Neuronal stem cell (in vitro differentiated cells): ENCODE results near the gene BIN1.

Source experiments
- DNase-seq: peaks from one replicate; pipeline ENCODE4 v3.0.0-alpha.2; 2013; ENCODE audit warnings: low spot score
- H2AFZ ChIP-seq: one replicate; pipeline ENCODE4 v1.6.1; 2013; ENCODE audit warnings: mild to moderate bottlenecking, low read length, inconsistent platforms
- H2AK5ac ChIP-seq: 2 replicates; pipeline ENCODE4 v1.6.1; 2013; ENCODE audit warnings: low read depth, mild to moderate bottlenecking, inconsistent platforms, low read length, moderate library complexity, mixed read lengths
- H2BK120ac ChIP-seq: 2 replicates; pipeline ENCODE4 v1.6.1; 2013; ENCODE audit warnings: low read depth, mild to moderate bottlenecking, inconsistent platforms, low read length, moderate library complexity, mixed read lengths
- H2BK12ac ChIP-seq: one replicate; pipeline ENCODE4 v1.6.1; 2013; ENCODE audit warnings: low read length, inconsistent platforms
- H2BK15ac ChIP-seq: 2 replicates; pipeline ENCODE4 v1.6.1; 2013; ENCODE audit warnings: mild to moderate bottlenecking, low read length, inconsistent platforms, mixed read lengths
- H2BK5ac ChIP-seq: one replicate; pipeline ENCODE4 v1.6.1; 2013; ENCODE audit warnings: inconsistent platforms, mild to moderate bottlenecking, low read length, moderate library complexity
- H3K14ac ChIP-seq: one replicate; pipeline ENCODE4 v1.6.1; 2013; ENCODE audit warnings: low read length, inconsistent platforms
- H3K18ac ChIP-seq: 2 replicates; pipeline ENCODE4 v1.6.1; 2013; ENCODE audit warnings: low read length, inconsistent platforms
- H3K23ac ChIP-seq: 2 replicates; pipeline ENCODE4 v1.6.1; 2013; ENCODE audit warnings: low read depth, mild to moderate bottlenecking, mixed read lengths, low read length, inconsistent platforms; ENCODE audit not compliant: poor library complexity
- H3K27ac ChIP-seq: replicated peaks from 3 replicates; pipeline ENCODE4 v1.5.1; 2013; ENCODE audit warnings: low read length, inconsistent platforms
- H3K27me3 ChIP-seq, 3 experiments: 2 replicates each; pipeline ENCODE4 v1.6.1; 2013; ENCODE audit warnings: low read length in 3 of 3, mild to moderate bottlenecking in 2 of 3, inconsistent platforms in 1 of 3, low read depth in 1 of 3, mixed read lengths in 1 of 3, moderate library complexity in 1 of 3; ENCODE audit not compliant: control insufficient read depth in 3 of 3, insufficient read depth in 3 of 3
- H3K36me3 ChIP-seq, 2 donors: replicated peaks in 1 of 2; 2 replicates each; pipeline ENCODE4 v1.6.1; 2013; ENCODE audit warnings: low read length in 2 of 2; ENCODE audit not compliant: control insufficient read depth in 2 of 2, insufficient read depth in 2 of 2
- H3K4ac ChIP-seq: 2 replicates; pipeline ENCODE4 v1.6.1; 2013; ENCODE audit warnings: inconsistent platforms, mild to moderate bottlenecking, low read length, moderate library complexity
- H3K4me1 ChIP-seq, 2 donors: 1 replicate in 1 of 2; 2 replicates in 1 of 2; pipeline ENCODE4 v1.6.1; 2013; ENCODE audit warnings: low read length in 2 of 2, low read depth in 1 of 2; ENCODE audit not compliant: control insufficient read depth in 2 of 2, insufficient read depth in 1 of 2
- H3K4me2 ChIP-seq: one replicate; pipeline ENCODE4 v1.6.1; 2013; ENCODE audit warnings: mild to moderate bottlenecking, low read length, inconsistent platforms; ENCODE audit not compliant: insufficient read depth, poor library complexity, severe bottlenecking
- H3K4me3 ChIP-seq, 2 donors: 2 replicates each; pipeline ENCODE4 v1.5.1; 2013; ENCODE audit warnings: low read length in 2 of 2, mild to moderate bottlenecking in 2 of 2, inconsistent platforms in 1 of 2, moderate library complexity in 1 of 2
- H3K79me1 ChIP-seq: one replicate; pipeline ENCODE4 v1.6.1; 2013; ENCODE audit warnings: low read depth, mild to moderate bottlenecking, inconsistent platforms, low read length, moderate library complexity
- H3K9ac ChIP-seq: one replicate; pipeline ENCODE4 v1.6.1; 2013; ENCODE audit warnings: mild to moderate bottlenecking, low read depth, low read length, inconsistent platforms; ENCODE audit not compliant: poor library complexity
- H3K9me3 ChIP-seq, 2 donors: replicated peaks in 1 of 2; 2 replicates each; pipeline versions ENCODE3 to v1.6.1; 2013; ENCODE audit warnings: low read length in 2 of 2, mild to moderate bottlenecking in 2 of 2, inconsistent platforms in 1 of 2, low read depth in 1 of 2, mixed read lengths in 1 of 2, moderate library complexity in 1 of 2; ENCODE audit not compliant: control insufficient read depth in 2 of 2, insufficient read depth in 1 of 2
- H4K8ac ChIP-seq: one replicate; pipeline ENCODE4 v1.6.1; 2013; ENCODE audit warnings: low read depth, mild to moderate bottlenecking, inconsistent platforms, low read length, moderate library complexity
- H4K91ac ChIP-seq: one replicate; pipeline ENCODE4 v1.6.1; 2013; ENCODE audit warnings: low read length, low read depth, mild to moderate bottlenecking, inconsistent platforms; ENCODE audit not compliant: poor library complexity
- WGBS, 2 donors: extraction: QIAGEN DNeasy Blood & Tissue Kit; methylation state at CpG; one replicate each; pipeline ENCODE4 v1.1.7; 2013; ENCODE audit warnings: missing lambda C conversion rate in 2 of 2, mixed read lengths in 1 of 2; ENCODE audit not compliant: insufficient read length in 2 of 2, insufficient replicate concordance in 1 of 2; ENCODE audit errors: extremely low coverage in 2 of 2; 5-methylcytosine and 5-hydroxymethylcytosine counted together

BIN1 gene

DNA sequence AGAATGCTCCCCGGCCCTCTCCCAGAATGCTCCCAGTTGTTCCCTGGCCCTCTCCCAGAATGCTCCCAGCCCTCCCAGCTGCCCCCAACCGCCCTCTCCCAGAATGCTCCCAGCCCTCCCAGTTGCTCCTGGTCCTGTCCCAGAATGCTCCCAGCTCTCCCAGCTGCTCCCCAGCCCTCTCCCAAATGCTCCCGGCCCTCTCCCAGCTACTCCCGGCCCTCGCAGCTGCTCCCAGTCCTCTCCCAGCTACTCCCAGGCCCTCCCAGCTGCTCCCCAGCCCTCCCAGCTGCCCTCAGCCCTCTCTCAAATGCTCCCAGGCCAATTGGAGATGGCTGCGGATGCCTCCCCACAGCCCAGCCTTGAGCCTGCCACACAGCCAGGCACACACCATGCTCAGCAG lies 31.1 kb downstream of the BIN1 start:
- Histone ChIP-seq H2BK12ac (no peak overlapping the region), H3K27ac (no peak overlapping the region), H3K14ac (no peak overlapping the region), H4K8ac (no peak overlapping the region), H3K4me1 (peaks cover 7 to 21% of the 10 kb centered on the region in 2 donors), H3K4ac (no peak overlapping the region), H4K91ac (no peak overlapping the region), H3K4me2 (peak overlapping the region; percentile 18), H3K27me3 (no peaks in the 10 kb centered on the region), H3K9ac (no peak overlapping the region), H2BK120ac (no peak overlapping the region), H2AFZ (no peak overlapping the region), H2AK5ac (no peak overlapping the region), H2BK5ac (no peak overlapping the region), H3K23ac (no peak overlapping the region), H3K4me3 (no peak overlapping the region), H3K18ac (peak overlapping the region; percentile 53), H3K36me3 (peaks cover 0 to 4% of the 10 kb centered on the region in 2 donors), H3K9me3 (no peaks in the 10 kb centered on the region), H2BK15ac (no peak overlapping the region), H3K79me1 (peaks cover 18% of the 10 kb centered on the region)
- no peak for DNase-seq
- no CpG with 5 or more reads among the region's 6 CpGs for WGBS, 2 donors

DNA sequence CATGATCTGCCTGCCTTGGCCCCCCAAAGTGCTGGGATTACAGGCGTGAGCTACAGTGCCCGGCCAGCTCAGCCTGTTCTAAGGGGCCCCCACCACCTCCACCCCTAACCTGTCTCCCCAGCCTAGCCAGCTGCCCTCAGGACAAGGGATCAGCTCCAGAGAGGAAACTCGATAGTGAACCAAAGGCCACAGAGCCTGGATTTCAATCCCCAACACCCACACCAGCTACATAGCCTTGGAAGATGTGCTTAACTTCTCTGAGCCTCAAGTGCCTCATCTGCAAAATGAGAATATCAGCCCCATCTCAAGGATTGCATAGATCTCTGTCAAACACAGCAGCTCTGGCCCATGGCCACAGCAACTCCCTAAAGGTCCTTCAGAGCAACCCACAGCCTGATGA lies 32.0 kb downstream of the BIN1 start:
- Histone ChIP-seq H3K36me3 (peaks cover 3 to 4% of the 10 kb centered on the region in 2 donors), H3K9me3 (no peaks in the 10 kb centered on the region), H2AFZ (no peak overlapping the region), H2AK5ac (no peak overlapping the region), H3K23ac (no peak overlapping the region), H3K14ac (peak overlapping the region; percentile 47), H3K9ac (no peak overlapping the region), H2BK15ac (no peak overlapping the region), H2BK12ac (no peak overlapping the region), H2BK5ac (no peak overlapping the region), H3K4ac (no peak overlapping the region), H4K8ac (no peak overlapping the region), H3K18ac (peak overlapping the region; percentile 48), H3K4me2 (no peak overlapping the region), H3K79me1 (peaks cover 16% of the 10 kb centered on the region), H3K27me3 (no peaks in the 10 kb centered on the region), H4K91ac (no peak overlapping the region), H3K4me1 (peaks cover 7 to 18% of the 10 kb centered on the region in 2 donors), H3K27ac (no peak overlapping the region), H2BK120ac (no peak overlapping the region), H3K4me3 (no peak overlapping the region)
- no CpG with 5 or more reads among the region's 3 CpGs for WGBS, 2 donors
- no peak for DNase-seq

DNA sequence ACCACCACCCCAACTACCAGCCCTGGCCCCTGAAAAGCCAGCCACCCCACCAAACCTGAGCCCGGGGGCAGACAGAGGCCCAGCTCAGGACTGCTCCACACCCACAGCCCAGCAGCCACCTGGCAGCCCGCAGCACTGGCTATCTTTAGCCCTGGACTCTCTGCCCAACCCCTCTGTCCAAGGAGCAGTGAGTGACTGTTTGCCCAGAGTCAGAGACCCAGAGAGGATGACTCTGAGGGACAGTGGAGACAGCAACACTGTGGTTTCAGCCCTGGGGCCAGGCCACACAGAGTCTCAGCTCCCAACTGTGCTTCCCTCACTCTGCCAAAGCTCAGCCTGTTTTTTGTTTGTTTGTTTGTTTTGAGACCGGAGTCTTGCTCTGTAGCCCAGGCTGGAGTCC lies 32.6 kb downstream of the BIN1 start:
- H3K36me3 ChIP-seq, result peaks cover 6 to 8% of the 10 kb centered on the region in 2 donors
- no peak overlapping the region for H3K23ac ChIP-seq
- H2BK15ac ChIP-seq, result no peak overlapping the region

DNA sequence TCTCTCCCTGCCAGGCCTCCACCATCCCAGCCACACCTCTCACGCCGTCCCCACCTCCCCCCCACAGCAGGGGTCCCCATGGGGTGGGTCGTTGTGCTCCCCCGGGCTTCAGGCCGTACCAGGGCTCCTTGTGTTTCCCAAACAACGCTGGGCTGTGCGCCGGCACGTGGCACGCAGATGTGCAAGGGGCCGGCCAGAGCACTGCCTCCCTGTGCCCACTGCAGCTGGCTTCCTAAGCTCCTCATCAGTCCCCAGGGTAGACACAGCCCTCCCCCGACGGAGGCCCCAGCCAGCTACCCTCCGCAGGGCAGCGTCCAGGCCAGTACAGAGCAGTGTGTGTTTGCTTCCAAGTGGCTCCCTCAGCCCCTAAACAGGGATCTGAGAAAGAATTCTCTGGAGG lies 34.0 kb downstream of the BIN1 start:
- H3K4me3 ChIP-seq, result no peak overlapping the region

More for the DNA sequence above, 32.6 kb downstream of the BIN1 start:
- no peak overlapping the region for H3K9ac ChIP-seq
- peak overlapping the region; percentile 82 for H2BK5ac ChIP-seq
- no peak overlapping the region for H4K91ac ChIP-seq
- no peak overlapping the region for H3K4me2 ChIP-seq
- H3K4me3 ChIP-seq, result no peak overlapping the region
- no peaks in the 10 kb centered on the region for H3K27me3 ChIP-seq
- no peak overlapping the region for H3K4ac ChIP-seq
- H4K8ac ChIP-seq, result no peak overlapping the region
- H3K4me1 ChIP-seq, result peaks cover 2 to 14% of the 10 kb centered on the region in 2 donors
- no peak overlapping the region for H2BK12ac ChIP-seq
- DNase-seq, result no peak
- peak overlapping the region; percentile 52 for H3K18ac ChIP-seq
- no peak overlapping the region for H3K27ac ChIP-seq
- H3K9me3 ChIP-seq, result no peaks in the 10 kb centered on the region
- no CpG with 5 or more reads among the region's 3 CpGs for WGBS, 2 donors
- peak overlapping the region; percentile 82 for H3K14ac ChIP-seq
- no peak overlapping the region for H2BK120ac ChIP-seq
- H2AFZ ChIP-seq, result no peak overlapping the region
- H3K79me1 ChIP-seq, result peaks cover 15% of the 10 kb centered on the region
- H2AK5ac ChIP-seq, result no peak overlapping the region

More for the DNA sequence above, 34.0 kb downstream of the BIN1 start:
- Histone ChIP-seq H3K4me1 (peaks cover under 1 to 6% of the 10 kb centered on the region in 2 donors), H3K9me3 (no peaks in the 10 kb centered on the region), H2AK5ac (no peak overlapping the region), H3K36me3 (peaks cover 7 to 12% of the 10 kb centered on the region in 2 donors), H3K27ac (no peak overlapping the region), H2AFZ (no peak overlapping the region), H2BK5ac (peak overlapping the region; percentile 82), H3K4ac (no peak overlapping the region), H4K91ac (no peak overlapping the region), H3K4me2 (no peak overlapping the region), H3K18ac (peak overlapping the region; percentile 90), H3K14ac (peak overlapping the region; percentile 98), H3K9ac (no peak overlapping the region), H4K8ac (no peak overlapping the region), H2BK12ac (no peak overlapping the region), H3K79me1 (peaks cover 11% of the 10 kb centered on the region), H3K27me3 (no peaks in the 10 kb centered on the region), H2BK15ac (peak overlapping the region; percentile 12), H3K23ac (no peak overlapping the region), H2BK120ac (no peak overlapping the region)
- no CpG with 5 or more reads among the region's 15 CpGs for WGBS, 2 donors
- DNase-seq, result no peak
